H1 (cell line): ENCODE data around the gene RFFL. TPM values are rescaled to one million over a fixed set of nuclear protein-coding genes. Genes with fewer than 3 reads are reported as not detected.

Source experiments
- CTCF ChIA-PET: fragments of 300-600 bp; sonication (Branson Sonifier 250); formaldehyde crosslinking; loops from one replicate; lab custom pipeline; 2021; ENCODE audit not compliant: partially characterized antibody; lab: Charles Lee
- POLR2A ChIA-PET: fragments of 300-600 bp; sonication (Branson Sonifier 250); formaldehyde crosslinking; loops from one replicate; lab custom pipeline; 2021; ENCODE audit warnings: inconsistent platforms; ENCODE audit not compliant: partially characterized antibody; lab: Charles Lee
- DNase-seq, 2 experiments: peaks; one replicate each; pipeline versions ENCODE4 v3.0.0 to v3.0.0-alpha.2; 2010 to 2022; ENCODE audit warnings: low spot score in 2 of 2, low read depth in 1 of 2, mixed read lengths in 1 of 2
- FAIRE-seq: peaks from 2 replicates; lab custom pipeline; 2011; peaks lifted over from hg19 to GRCh38; lab: Jason Lieb, UNC
- H2AFZ ChIP-seq: 2 replicates; pipeline ENCODE4 v1.8.1; 2012; ENCODE audit warnings: low read length, inconsistent platforms
- H2AK5ac ChIP-seq: 2 replicates; pipeline ENCODE4 v1.6.1; 2013; ENCODE audit warnings: low read depth, low read length
- H2BK120ac ChIP-seq: replicated peaks from 2 replicates; pipeline ENCODE3; 2013; ENCODE audit warnings: low read depth, low read length, inconsistent platforms
- H2BK12ac ChIP-seq: 2 replicates; pipeline ENCODE4 v1.6.1; 2013; ENCODE audit warnings: low read depth, low read length
- H2BK15ac ChIP-seq: 2 replicates; pipeline ENCODE4 v1.6.1; 2013; ENCODE audit warnings: low read length
- H2BK20ac ChIP-seq: 2 replicates; pipeline ENCODE4 v1.6.1; 2013; ENCODE audit warnings: low read length
- H2BK5ac ChIP-seq: 2 replicates; pipeline ENCODE4 v1.6.1; 2013; ENCODE audit warnings: low read depth, low read length
- H3K14ac ChIP-seq: 2 replicates; pipeline ENCODE4 v1.6.1; 2013; ENCODE audit warnings: inconsistent platforms; ENCODE audit not compliant: insufficient read length
- H3K18ac ChIP-seq: 2 replicates; pipeline ENCODE4 v1.6.1; 2013; ENCODE audit warnings: low read length; ENCODE audit errors: extremely low read depth
- H3K23ac ChIP-seq: 2 replicates; pipeline ENCODE4 v1.6.1; 2013; ENCODE audit warnings: inconsistent platforms; ENCODE audit not compliant: insufficient read length
- H3K23me2 ChIP-seq: 2 replicates; pipeline ENCODE4 v1.6.1; 2013; ENCODE audit warnings: low read depth, low read length
- H3K27ac ChIP-seq: 2 replicates; pipeline ENCODE4 v1.6.1; 2011; ENCODE audit warnings: low read depth, low read length, inconsistent platforms
- H3K27me3 ChIP-seq, 4 experiments: replicated peaks in 1 of 4; 1 replicate in 1 of 4; 2 replicates in 3 of 4; pipeline versions ENCODE4 v1.6.1 to v1.8.1; 2011 to 2013; ENCODE audit warnings: low read length in 3 of 4, mild to moderate bottlenecking in 3 of 4, inconsistent platforms in 2 of 4, mixed read lengths in 2 of 4, moderate library complexity in 1 of 4; ENCODE audit not compliant: control insufficient read depth in 3 of 4, insufficient read depth in 3 of 4; ENCODE audit errors: extremely low read depth in 1 of 4
- H3K36me3 ChIP-seq, 4 experiments: 2 replicates each; pipeline versions ENCODE4 v1.6.1 to v1.8.1; 2011 to 2013; ENCODE audit warnings: mild to moderate bottlenecking in 4 of 4, low read length in 3 of 4, moderate library complexity in 2 of 4, control low read depth in 1 of 4, inconsistent platforms in 1 of 4; ENCODE audit not compliant: insufficient read depth in 4 of 4, control insufficient read depth in 2 of 4
- H3K4ac ChIP-seq: replicated peaks from 2 replicates; pipeline ENCODE3; 2013; ENCODE audit warnings: low read length, low read depth, mixed read lengths, inconsistent platforms; ENCODE audit not compliant: insufficient read length
- H3K4me1 ChIP-seq, 4 experiments: replicated peaks in 1 of 4; 1 replicate in 1 of 4; 2 replicates in 3 of 4; pipeline versions ENCODE4 v1.6.1 to v1.8.1; 2011 to 2013; ENCODE audit warnings: low read length in 3 of 4, inconsistent platforms in 2 of 4, mixed read lengths in 1 of 4; ENCODE audit not compliant: insufficient read depth in 4 of 4, control insufficient read depth in 3 of 4
- H3K4me2 ChIP-seq, 2 experiments: 2 replicates each; pipeline versions ENCODE4 v1.6.1 to v1.8.1; 2011 to 2013; ENCODE audit warnings: low read depth in 2 of 2, low read length in 2 of 2, control low read depth in 1 of 2, inconsistent platforms in 1 of 2, mild to moderate bottlenecking in 1 of 2; ENCODE audit not compliant: insufficient read depth in 1 of 2
- H3K4me3 ChIP-seq, 4 experiments: fragments of 200-600, 300-600 bp in 1 of 4; sonication (generic), shearing (Covaris generic), sonication (Bioruptor Twin) in 1 of 4; 2 replicates each; pipeline versions ENCODE4 v1.5.1 to v1.8.1; 2011 to 2016; ENCODE audit warnings: low read length in 4 of 4, low read depth in 3 of 4, control low read depth in 2 of 4, inconsistent platforms in 2 of 4, mild to moderate bottlenecking in 2 of 4, mixed read lengths in 1 of 4, moderate library complexity in 1 of 4; ENCODE audit not compliant: insufficient read depth in 2 of 4; ENCODE audit errors: extremely low read depth in 1 of 4
- H3K56ac ChIP-seq: replicated peaks from 2 replicates; pipeline ENCODE3; 2013; ENCODE audit warnings: low read depth, mild to moderate bottlenecking, mixed read lengths, low read length, inconsistent platforms; ENCODE audit not compliant: insufficient read length
- H3K79me1 ChIP-seq: 2 replicates; pipeline ENCODE4 v1.6.1; 2013; ENCODE audit warnings: low read depth, low read length, control low read depth
- H3K79me2 ChIP-seq, 2 experiments: 2 replicates each; pipeline versions ENCODE4 v1.6.1 to v1.8.1; 2012 to 2013; ENCODE audit warnings: low read length in 2 of 2, mild to moderate bottlenecking in 2 of 2, inconsistent platforms in 1 of 2; ENCODE audit not compliant: insufficient read depth in 2 of 2, control insufficient read depth in 1 of 2
- H3K9ac ChIP-seq, 4 experiments: replicated peaks in 1 of 4; 1 replicate in 1 of 4; 2 replicates in 3 of 4; pipeline versions ENCODE4 v1.6.1 to v1.8.1; 2011 to 2013; ENCODE audit warnings: low read depth in 3 of 4, low read length in 3 of 4, control low read depth in 2 of 4, mild to moderate bottlenecking in 2 of 4, moderate library complexity in 2 of 4, inconsistent platforms in 1 of 4; ENCODE audit errors: extremely low read depth in 1 of 4
- H3K9me3 ChIP-seq, 2 experiments: 2 replicates each; pipeline versions ENCODE4 v1.6.1 to v1.8.1; 2012 to 2013; ENCODE audit warnings: mild to moderate bottlenecking in 2 of 2, moderate library complexity in 2 of 2, control low read depth in 1 of 2, inconsistent platforms in 1 of 2, low read depth in 1 of 2, low read length in 1 of 2, mixed read lengths in 1 of 2; ENCODE audit not compliant: insufficient read depth in 2 of 2
- H4K20me1 ChIP-seq, 2 experiments: replicated peaks in 1 of 2; 2 replicates each; pipeline versions ENCODE3 to v1.8.1; 2011 to 2013; ENCODE audit warnings: inconsistent platforms in 2 of 2, low read length in 2 of 2, mild to moderate bottlenecking in 1 of 2; ENCODE audit not compliant: insufficient read depth in 2 of 2, control insufficient read depth in 1 of 2
- H4K5ac ChIP-seq: 2 replicates; pipeline ENCODE4 v1.6.1; 2013; ENCODE audit warnings: low read length, low read depth, mixed read lengths, inconsistent platforms; ENCODE audit not compliant: insufficient read length
- H4K8ac ChIP-seq: 2 replicates; pipeline ENCODE4 v1.8.0; 2013; ENCODE audit warnings: mild to moderate bottlenecking, moderate library complexity, low read length, inconsistent platforms; ENCODE audit not compliant: insufficient read depth; ENCODE audit errors: extremely low read depth
- H4K91ac ChIP-seq: replicated peaks from 2 replicates; pipeline ENCODE3; 2013; ENCODE audit warnings: low read length, mixed read lengths, inconsistent platforms; ENCODE audit not compliant: insufficient read length
- BACH1 ChIP-seq: IDR thresholded peaks from 2 replicates; pipeline ENCODE4 v1.6.1; 2012; ENCODE audit warnings: low read length, improper control_type of control experiment
- CHD2 ChIP-seq: IDR thresholded peaks from 2 replicates; pipeline ENCODE4 v1.6.1; 2012; ENCODE audit warnings: low read length, improper control_type of control experiment
- HDAC6 ChIP-seq: IDR thresholded peaks from one replicate; pipeline ENCODE4 v1.7.1; 2012; ENCODE audit warnings: low read depth, mild to moderate bottlenecking, inconsistent platforms, low read length, moderate library complexity
- KDM4A ChIP-seq: IDR thresholded peaks from one replicate; pipeline ENCODE4 v1.7.1; 2012; ENCODE audit warnings: low read depth, mild to moderate bottlenecking, moderate library complexity, low read length, inconsistent platforms; ENCODE audit not compliant: severe bottlenecking
- POU5F1 ChIP-seq: IDR thresholded peaks from 2 replicates; pipeline ENCODE4 v1.6.1; 2011; ENCODE audit warnings: low read depth, mild to moderate bottlenecking, low read length, moderate library complexity
- RFX5 ChIP-seq: IDR thresholded peaks from 2 replicates; pipeline ENCODE4 v1.6.1; 2011; ENCODE audit warnings: low read depth, low read length, improper control_type of control experiment, borderline replicate concordance
- RNF2 ChIP-seq: fragments of 200-900, 300-1000 bp; sonication (generic); IDR thresholded peaks from 2 replicates; pipeline ENCODE4 v1.7.1; 2016; ENCODE audit warnings: borderline replicate concordance, low read depth, mild to moderate bottlenecking, antibody characterized with exemption, low read length; ENCODE audit not compliant: poor library complexity, severe bottlenecking; ENCODE audit errors: missing control alignments
- SIRT6 ChIP-seq: IDR thresholded peaks from one replicate; pipeline ENCODE4 v1.7.1; 2012; ENCODE audit warnings: low read length, inconsistent platforms
- WGBS, 2 experiments: shearing (Covaris generic) in 1 of 2; methylation state at CpG; one replicate each; pipeline versions ENCODE4 v1.1.6 to v1.1.7; 2013 to 2015; ENCODE audit warnings: low lambda C conversion rate in 2 of 2, mixed read lengths in 2 of 2, inconsistent platforms in 1 of 2, low coverage in 1 of 2, missing lambda C conversion rate in 1 of 2; ENCODE audit not compliant: insufficient replicate concordance in 2 of 2, insufficient coverage in 1 of 2, insufficient read length in 1 of 2; ENCODE audit errors: extremely low coverage in 1 of 2, missing lambda C conversion rate in 1 of 2; 5-methylcytosine and 5-hydroxymethylcytosine counted together
- polyA plus RNA-seq, 7 experiments: library from polyadenylated mRNA; depleted of rRNA in 3 of 7; stranded (reverse) in 5 of 7; unstranded in 2 of 7; fragments of >200 nt in 5 of 7; fragments of 200-250 nt in 2 of 7; gene quantifications; 1 replicate in 5 of 7; 2 replicates in 1 of 7; 4 replicates in 1 of 7; pipeline versions ENCODE4 v1.2.1 to v1.2.3, GENCODE V29; 2011 to 2013; ENCODE audit warnings: missing spikeins in 2 of 7, mixed read lengths in 2 of 7
- total RNA-seq: library from RNA; stranded (reverse); fragmentation: NEBNext Ultra II Directional; extraction: Animal tissue kit (Norgen Biotek cat#: 25700); gene quantifications from 2 replicates; pipeline ENCODE4 v1.2.1, GENCODE V29; 2021

RFFL gene
- total and polyA plus RNA-seq, 2 of the 8 experiments (the other 6 are each of a cell fraction or from before 2014, with no cell fraction given), result 14.0 to 24.5 TPM

DNA sequence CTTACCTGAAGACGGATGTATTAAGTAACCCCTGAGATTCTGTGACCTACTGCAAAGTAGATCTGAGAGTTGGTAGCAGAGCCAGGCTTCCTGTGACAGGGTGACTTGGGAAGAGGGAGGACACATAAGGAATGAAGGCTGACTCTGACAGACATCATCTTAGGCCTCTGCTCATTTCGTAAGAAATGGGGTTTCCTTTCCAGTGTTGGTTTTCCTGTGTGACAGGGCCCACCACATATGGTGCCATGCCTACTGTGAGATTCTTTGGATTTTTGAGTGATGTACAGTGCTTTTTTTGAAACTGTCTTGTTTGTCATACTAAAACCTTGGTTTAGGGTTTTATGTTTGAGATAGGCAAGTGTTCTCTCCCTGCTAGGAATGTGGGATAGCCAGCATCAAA, 70.5 kb downstream of the RFFL start:
- H3K4me2 ChIP-seq, result no peak overlapping the region
- peaks cover 8 to 12% of the 10 kb centered on the region in 2 experiments for H4K20me1 ChIP-seq
- H3K4me3 ChIP-seq, result no peak overlapping the region
- H3K56ac ChIP-seq, result no peak overlapping the region
- H3K4me1 ChIP-seq, result no peaks in the 10 kb centered on the region
- 0 out of 4 replicates have a peak, but pooled peaks cover 0 to 3% of the 10 kb centered on the region in 2 experiments for H3K79me2 ChIP-seq
- no peak overlapping the region for H3K14ac ChIP-seq
- TF ChIP-seq RFX5, result no peak
- TF ChIP-seq BACH1, result no peak
- TF ChIP-seq HDAC6, result no peak
- no peak for TF ChIP-seq SIRT6
- TF ChIP-seq RNF2, result no peak
- TF ChIP-seq CHD2, result no peak
- no peak for TF ChIP-seq KDM4A
- TF ChIP-seq POU5F1, result no peak
- H3K4ac ChIP-seq, result no peak overlapping the region
- H3K27me3 ChIP-seq, result no peaks in the 10 kb centered on the region
- no peak overlapping the region for H4K8ac ChIP-seq
- H2BK12ac ChIP-seq, result no peak overlapping the region
- no peak overlapping the region for H2AFZ ChIP-seq
- H3K27ac ChIP-seq, result no peak overlapping the region
- no peak overlapping the region for H3K9ac ChIP-seq
- H2BK120ac ChIP-seq, result no peak overlapping the region
- DNase-seq, result no peak
- no peak overlapping the region for H2BK15ac ChIP-seq
- no peak overlapping the region for H2BK20ac ChIP-seq
- no peaks in the 10 kb centered on the region for H3K23me2 ChIP-seq
- no peak overlapping the region for H3K18ac ChIP-seq
- H3K36me3 ChIP-seq, result peaks cover 58 to 97% (median 86%) of the 10 kb centered on the region in 4 experiments
- H3K9me3 ChIP-seq, result no peaks in the 10 kb centered on the region
- CTCF ChIA-PET, result interaction anchor here (3.3 kb wide), 1 partner anchor 126 kb away, joined by 12 read pairs; the partner anchor contains the start of gene RAD51D
- no peak overlapping the region for H2BK5ac ChIP-seq
- H3K23ac ChIP-seq, result no peak overlapping the region
- H4K91ac ChIP-seq, result no peak overlapping the region
- no peak overlapping the region for H4K5ac ChIP-seq
- peaks cover 2% of the 10 kb centered on the region; the same call in 1 of the 2 replicates for H3K79me1 ChIP-seq
- POLR2A ChIA-PET, result interaction anchor here (0.6 to 6.3 kb wide), 4 partner anchors 8 to 62 kb away, joined by 3 to 44 read pairs (median 15); partner anchors contain the start of gene LIG3
- H2AK5ac ChIP-seq, result no peak overlapping the region
- no peak for FAIRE-seq
- 85% methylated on average over 2 of the region's 2 CpGs; no CpG with 5 or more reads in 1 of the 2 experiments for WGBS, 2 experiments
